Testis (tissue), 3 donors: ENCODE results near the gene GTF3C5. TPM values are rescaled to one million over a fixed set of nuclear protein-coding genes. Genes with fewer than 3 reads are reported as not detected.

ENCODE experiments used
- DNase-seq: peaks from one replicate; pipeline ENCODE4 v3.0.0-alpha.2; 2019
- H3K27ac ChIP-seq, 2 donors: fragments of 200-600 bp; sonication (generic); one replicate each; pipeline ENCODE4 v1.5.1; 2019
- H3K27me3 ChIP-seq: fragments of 200-600 bp; sonication (generic); one replicate; pipeline ENCODE4 v1.5.1; 2019
- H3K36me3 ChIP-seq: fragments of 200-600 bp; sonication (generic); one replicate; pipeline ENCODE4 v1.5.1; 2017; ENCODE audit warnings: low read depth; ENCODE audit errors: missing control alignments
- H3K4me1 ChIP-seq: fragments of 200-600 bp; sonication (generic); one replicate; pipeline ENCODE4 v1.5.1; 2019
- H3K4me3 ChIP-seq, 2 donors: fragments of 200-600 bp; sonication (generic); one replicate each; pipeline ENCODE4 v1.5.1; 2017 to 2019
- H3K9me3 ChIP-seq: fragments of 200-600 bp; sonication (generic); one replicate; pipeline ENCODE4 v1.5.1; 2017
- POLR2A ChIP-seq: fragments of 450-650 bp; IDR thresholded peaks from one replicate; pipeline ENCODE4 v1.6.1; 2017; ENCODE audit warnings: antibody characterized with exemption, mild to moderate bottlenecking, moderate library complexity
- WGBS, 2 donors: methylation state at CpG; one replicate each; pipeline ENCODE4 v1.1.5; 2018; 5-methylcytosine and 5-hydroxymethylcytosine counted together
- intact Hi-C: fragments of 100-400 bp; cut with DNase I; formaldehyde crosslinking; loops from one replicate; pipeline ENCODE4 v1.15.1; 2023; ENCODE audit warnings: low total_unique reads
- polyA plus RNA-seq: library from polyadenylated mRNA; stranded (reverse); fragments of 350-450 nt; fragmentation: Illumina TruSeq; extraction: RNeasy Lipid Tissue Mini Kit (QIAGEN cat#74804); gene quantifications from one replicate; pipeline ENCODE4 v1.2.3, GENCODE V29; 2014; ENCODE audit warnings: low read depth, low replicate concordance; ENCODE audit not compliant: insufficient read depth
- total RNA-seq, 2 donors: library from RNA; depleted of rRNA; stranded (reverse); fragments of >200 nt; gene quantifications; one replicate each; pipeline ENCODE4 v1.2.3, GENCODE V29; 2016
- TF ChIP-seq, protein P1 (sequence below), 3 experiments: fragments of 450-650 bp in 2 of 3; fragments of 200-600 bp in 1 of 3; sonication (generic) in 1 of 3; IDR thresholded peaks; one replicate each; pipeline ENCODE4 v1.5.1; 2016 to 2019; ENCODE audit warnings: antibody characterized with exemption in 3 of 3, mild to moderate bottlenecking in 2 of 3, moderate library complexity in 1 of 3

The GTF3C5 gene
- total and polyA plus RNA-seq, 3 donors from 2014 or later, result 66.9 to 117 (median 109) TPM

DNA sequence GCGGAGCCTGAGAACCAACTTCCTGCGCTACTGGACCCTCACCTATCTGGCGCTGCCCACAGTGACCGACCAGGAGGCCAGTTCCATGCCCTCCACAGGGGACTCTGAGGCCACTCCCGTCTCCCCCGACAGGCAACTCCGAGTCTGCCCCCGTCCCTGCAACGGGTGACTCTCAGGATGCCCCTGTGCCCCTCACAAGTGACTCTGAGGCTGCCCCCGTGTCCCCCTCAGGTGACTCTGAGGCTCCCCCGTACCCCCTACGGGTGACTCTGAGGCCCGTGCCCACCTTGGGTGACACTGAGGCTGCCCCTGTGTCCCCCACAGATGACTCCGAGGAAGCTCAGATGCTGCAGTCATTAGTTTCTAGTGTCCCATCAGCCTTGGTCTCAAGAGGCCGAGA, 56.1 kb downstream of the GTF3C5 start:
- intact Hi-C loops, result no loop called here
- DNase-seq, result no peak
- WGBS, 2 donors, result 83% methylated on average over 15 of the region's 15 CpGs; no CpG with 5 or more reads in 1 of the 2 donors
- Histone ChIP-seq H3K4me3 (no peak overlapping the region), H3K36me3 (no peaks in the 10 kb centered on the region), H3K27ac (no peak overlapping the region), H3K27me3 (no peaks in the 10 kb centered on the region), H3K4me1 (no peaks in the 10 kb centered on the region), H3K9me3 (no peaks in the 10 kb centered on the region)
- TF ChIP-seq POLR2A, result no peak
- TF ChIP-seq, protein P1, sequence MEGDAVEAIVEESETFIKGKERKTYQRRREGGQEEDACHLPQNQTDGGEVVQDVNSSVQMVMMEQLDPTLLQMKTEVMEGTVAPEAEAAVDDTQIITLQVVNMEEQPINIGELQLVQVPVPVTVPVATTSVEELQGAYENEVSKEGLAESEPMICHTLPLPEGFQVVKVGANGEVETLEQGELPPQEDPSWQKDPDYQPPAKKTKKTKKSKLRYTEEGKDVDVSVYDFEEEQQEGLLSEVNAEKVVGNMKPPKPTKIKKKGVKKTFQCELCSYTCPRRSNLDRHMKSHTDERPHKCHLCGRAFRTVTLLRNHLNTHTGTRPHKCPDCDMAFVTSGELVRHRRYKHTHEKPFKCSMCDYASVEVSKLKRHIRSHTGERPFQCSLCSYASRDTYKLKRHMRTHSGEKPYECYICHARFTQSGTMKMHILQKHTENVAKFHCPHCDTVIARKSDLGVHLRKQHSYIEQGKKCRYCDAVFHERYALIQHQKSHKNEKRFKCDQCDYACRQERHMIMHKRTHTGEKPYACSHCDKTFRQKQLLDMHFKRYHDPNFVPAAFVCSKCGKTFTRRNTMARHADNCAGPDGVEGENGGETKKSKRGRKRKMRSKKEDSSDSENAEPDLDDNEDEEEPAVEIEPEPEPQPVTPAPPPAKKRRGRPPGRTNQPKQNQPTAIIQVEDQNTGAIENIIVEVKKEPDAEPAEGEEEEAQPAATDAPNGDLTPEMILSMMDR (IDR thresholded peaks at IDR 0.05), result no peak

DNA sequence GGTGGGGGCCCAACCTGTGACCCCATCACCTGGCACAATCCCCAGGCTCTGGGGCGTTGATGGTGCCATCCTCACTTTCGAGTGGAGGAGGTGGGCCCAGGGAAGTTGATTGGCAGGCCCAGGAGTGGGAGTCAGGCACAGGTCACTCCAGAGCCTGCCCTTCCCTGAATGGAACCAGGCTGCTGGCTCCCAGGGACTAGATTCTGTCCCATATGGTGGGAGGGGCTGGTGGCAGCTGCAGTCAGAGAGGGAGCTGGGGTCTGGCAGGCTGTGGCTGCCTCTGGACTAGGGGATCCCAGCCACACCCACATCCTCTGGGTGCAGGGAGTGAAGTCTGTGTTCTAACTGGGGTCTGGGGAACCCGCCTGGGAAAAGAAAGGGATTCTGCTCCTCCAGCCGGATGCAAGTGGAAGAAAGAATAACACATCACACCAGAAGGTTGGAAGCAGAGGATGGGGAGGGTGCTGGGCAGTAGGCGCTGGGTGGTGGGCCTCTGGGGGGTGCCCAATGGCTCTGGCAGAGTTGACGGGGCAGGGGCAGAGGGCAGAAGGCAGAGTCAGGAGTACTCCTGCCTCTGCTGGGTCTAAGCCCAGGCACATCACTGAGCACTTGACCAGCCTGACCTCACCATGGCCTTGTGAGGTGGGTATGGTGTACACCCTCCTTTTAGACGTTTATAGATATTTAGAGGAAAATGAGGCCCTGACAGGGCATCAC, 56.8 kb downstream of the GTF3C5 start:
- Histone ChIP-seq H3K9me3 (no peaks in the 10 kb centered on the region), H3K4me3 (no peak overlapping the region), H3K36me3 (no peaks in the 10 kb centered on the region), H3K4me1 (no peaks in the 10 kb centered on the region), H3K27me3 (no peaks in the 10 kb centered on the region), H3K27ac (no peak overlapping the region)
- TF ChIP-seq POLR2A, result no peak
- TF ChIP-seq, protein P1 (IDR thresholded peaks at IDR 0.05), result no peak
- intact Hi-C loops, result no loop called here
- 81 to 84% methylated on average over 5 to 7 of the region's 7 CpGs for WGBS, 2 donors
- DNase-seq, result no peak

DNA sequence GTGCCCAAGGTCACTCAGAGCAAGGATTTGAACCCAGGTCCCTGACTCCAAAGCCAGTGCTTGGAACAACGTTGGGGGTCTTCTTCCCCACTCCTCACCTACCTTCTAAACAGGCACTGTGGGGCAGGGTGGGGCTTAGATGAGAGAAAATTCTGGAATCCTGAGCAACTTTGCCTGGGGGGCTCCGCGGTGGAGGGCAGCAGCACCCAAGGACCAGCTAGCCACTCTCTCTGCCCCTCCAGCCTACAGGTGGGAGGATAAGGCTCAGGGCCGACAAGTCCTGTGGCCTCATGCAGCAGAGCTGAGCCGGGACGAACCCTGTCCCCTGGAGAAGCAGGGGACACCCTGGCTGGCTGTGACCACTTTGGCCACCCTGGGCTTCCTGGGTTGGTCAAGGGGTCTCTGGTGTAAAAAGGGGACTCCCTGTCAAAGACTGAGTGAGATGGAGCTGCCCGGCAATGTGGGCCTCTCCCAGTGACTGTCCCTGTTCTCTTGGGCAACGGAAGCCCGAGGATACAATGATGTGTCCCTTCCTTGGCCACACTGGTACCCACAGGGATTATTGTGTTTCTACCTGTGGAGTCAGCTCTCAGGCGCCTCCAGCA, 57.5 kb downstream of the GTF3C5 start:
- H3K4me3 ChIP-seq, result no peak overlapping the region
- 83 to 90% methylated on average over 1 to 10 of the region's 10 CpGs for WGBS, 2 donors
- H3K9me3 ChIP-seq, result no peaks in the 10 kb centered on the region
- H3K36me3 ChIP-seq, result no peaks in the 10 kb centered on the region
- intact Hi-C loops, result no loop called here
- no peaks in the 10 kb centered on the region for H3K4me1 ChIP-seq
- H3K27ac ChIP-seq, result no peak overlapping the region
- no peaks in the 10 kb centered on the region for H3K27me3 ChIP-seq
- no peak for DNase-seq
- TF ChIP-seq, protein P1 (IDR thresholded peaks at IDR 0.05), result no peak
- TF ChIP-seq POLR2A, result no peak

DNA sequence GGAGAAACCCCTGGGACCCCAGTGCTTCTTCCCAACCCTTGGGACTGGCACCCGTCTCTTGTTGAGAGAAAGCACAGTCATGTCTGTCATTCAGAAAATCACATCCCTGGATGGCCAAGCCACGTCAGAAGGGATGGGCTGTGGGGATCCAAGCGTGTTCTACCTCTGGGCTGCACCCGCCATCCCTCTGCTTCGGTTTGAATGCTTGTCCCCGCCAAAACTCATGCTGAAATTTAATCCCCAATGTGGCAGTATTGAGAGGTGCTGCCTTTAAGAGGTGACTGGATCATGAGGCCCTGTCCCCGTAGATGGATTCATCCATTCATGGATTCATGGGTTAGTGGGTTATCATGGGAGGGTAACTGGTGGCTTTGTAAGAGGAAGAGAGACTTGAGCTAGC, 58.0 kb downstream of the GTF3C5 start:
- H3K27ac ChIP-seq, result no peak overlapping the region
- no peaks in the 10 kb centered on the region for H3K36me3 ChIP-seq
- WGBS, 2 donors, result 91 to 95% methylated on average over 7 of the region's 7 CpGs
- no peak for TF ChIP-seq POLR2A
- TF ChIP-seq, protein P1 (IDR thresholded peaks at IDR 0.05), result no peak
- no peak overlapping the region for H3K4me3 ChIP-seq
- H3K27me3 ChIP-seq, result no peaks in the 10 kb centered on the region
- no peaks in the 10 kb centered on the region for H3K4me1 ChIP-seq
- intact Hi-C loops, result no loop called here
- no peaks in the 10 kb centered on the region for H3K9me3 ChIP-seq
- DNase-seq, result no peak

DNA sequence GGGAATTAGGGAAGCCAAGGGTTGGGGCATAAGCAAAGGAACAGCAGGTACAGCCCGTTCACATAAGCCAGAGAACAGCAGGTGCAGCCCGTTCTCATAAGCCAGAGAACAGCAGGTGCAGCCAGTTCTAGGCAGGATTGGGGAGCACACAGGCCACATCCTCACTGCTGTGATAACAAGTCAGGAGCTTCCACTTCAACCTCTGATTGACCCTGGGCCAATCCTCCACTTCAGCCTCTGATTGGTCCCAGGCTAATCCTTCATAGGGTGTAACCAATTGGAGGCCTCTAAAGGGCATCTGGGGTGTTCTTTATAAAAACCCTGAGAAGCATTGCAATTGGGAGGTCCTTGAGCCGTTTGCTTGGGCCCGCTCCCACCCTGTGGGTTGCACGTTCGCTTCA, 58.5 kb downstream of the GTF3C5 start:
- no peak for DNase-seq
- no peaks in the 10 kb centered on the region for H3K4me1 ChIP-seq
- WGBS, 2 donors, result 79 to 85% methylated on average over 5 to 6 of the region's 6 CpGs

More for the DNA sequence above, 58.5 kb downstream of the GTF3C5 start:
- H3K4me3 ChIP-seq, result no peak overlapping the region
- H3K27me3 ChIP-seq, result no peaks in the 10 kb centered on the region
- H3K27ac ChIP-seq, result no peak overlapping the region
- H3K9me3 ChIP-seq, result no peaks in the 10 kb centered on the region
- TF ChIP-seq, protein P1 (IDR thresholded peaks at IDR 0.05), result no peak
- TF ChIP-seq POLR2A, result no peak
- no peaks in the 10 kb centered on the region for H3K36me3 ChIP-seq
- intact Hi-C loops, result no loop called here
